Gastroesophageal sphincter (tissue), 4 donors: ENCODE measurements around the gene MED8. TPM values are rescaled to one million over a fixed set of nuclear protein-coding genes. Genes with fewer than 3 reads are reported as not detected.

Experiments
- ATAC-seq: fragments of 150-250 bp; one replicate; pipeline ENCODE4 v1.9.1; 2016; ENCODE audit warnings: mild to moderate bottlenecking, moderate library complexity
- H3K27ac ChIP-seq, 4 donors: fragments of 200-600 bp; sonication (generic) in 3 of 4; 1 replicate in 3 of 4; 2 replicates in 1 of 4; pipeline ENCODE4 v1.5.1; 2016 to 2019
- H3K27me3 ChIP-seq: fragments of 200-600 bp; sonication (generic); one replicate; pipeline ENCODE4 v1.5.1; 2019
- H3K36me3 ChIP-seq, 2 donors: fragments of 200-600 bp; sonication (generic); one replicate each; pipeline ENCODE4 v1.5.1; 2019; ENCODE audit warnings: control low read depth in 1 of 2
- H3K4me1 ChIP-seq, 3 donors: fragments of 200-600 bp; sonication (generic); 1 replicate in 2 of 3; 2 replicates in 1 of 3; pipeline ENCODE4 v1.5.1; 2016 to 2019; ENCODE audit warnings: control low read depth in 2 of 3
- H3K4me3 ChIP-seq, 2 donors: fragments of 200-600 bp; sonication (generic); one replicate each; pipeline ENCODE4 v1.5.1; 2019; ENCODE audit warnings: mild to moderate bottlenecking in 1 of 2, moderate library complexity in 1 of 2
- H3K9me3 ChIP-seq, 3 donors: fragments of 200-600 bp; sonication (generic); one replicate each; pipeline ENCODE4 v1.5.1; 2017 to 2019; ENCODE audit warnings: control low read depth in 2 of 3
- EP300 ChIP-seq: sonication (generic); formaldehyde crosslinking; IDR thresholded peaks from one replicate; pipeline ENCODE4 v1.6.1; 2017; ENCODE audit warnings: antibody characterized with exemption, mild to moderate bottlenecking
- POLR2A ChIP-seq, 2 donors: fragments of 450-650 bp; IDR thresholded peaks; one replicate each; pipeline ENCODE4 v1.6.1; 2017; ENCODE audit warnings: antibody characterized with exemption in 2 of 2, mild to moderate bottlenecking in 2 of 2, moderate library complexity in 1 of 2
- POLR2AphosphoS5 ChIP-seq: sonication (generic); formaldehyde crosslinking; IDR thresholded peaks from one replicate; pipeline ENCODE4 v1.6.1; 2017; ENCODE audit warnings: antibody characterized with exemption
- WGBS, 2 donors: methylation state at CpG; one replicate each; pipeline ENCODE4 v1.1.5; 2018; ENCODE audit warnings: low coverage in 1 of 2; 5-methylcytosine and 5-hydroxymethylcytosine counted together
- total RNA-seq, 4 donors: library from RNA; depleted of rRNA; stranded (reverse); fragments of >200 nt; gene quantifications; one replicate each; pipeline ENCODE4 v1.1.0, GENCODE V29; 2016
- TF ChIP-seq, protein P1 (sequence below), 4 experiments: fragments of 200-600 bp in 2 of 4; fragments of 450-650 bp in 2 of 4; sonication (generic) in 1 of 4; IDR thresholded peaks; one replicate each; pipeline ENCODE4 v1.5.1; 2017 to 2019; ENCODE audit warnings: antibody characterized with exemption in 4 of 4, mild to moderate bottlenecking in 2 of 4, moderate library complexity in 2 of 4

Gene MED8
- total RNA-seq, 4 donors from 2014 or later = 31.4 to 41.1 (median 33.6) TPM

- Histone ChIP-seq H3K4me3 (no peak overlapping the region), H3K4me1 (no peaks in the 10 kb centered on the region), H3K27ac (no peak overlapping the region), H3K36me3 (peaks cover 0 to 100% of the 10 kb centered on the region in 2 donors), H3K27me3 (no peaks in the 10 kb centered on the region), H3K9me3 (no peaks in the 10 kb centered on the region)
- WGBS, 2 donors = 86 to 89% methylated on average over 5 to 6 of the region's 11 CpGs
- no peak for ATAC-seq
- TF ChIP-seq EP300 (no peak), POLR2A (IDR thresholded peaks at IDR 0.05) (no peak), POLR2AphosphoS5 (no peak)
- TF ChIP-seq, protein P1, sequence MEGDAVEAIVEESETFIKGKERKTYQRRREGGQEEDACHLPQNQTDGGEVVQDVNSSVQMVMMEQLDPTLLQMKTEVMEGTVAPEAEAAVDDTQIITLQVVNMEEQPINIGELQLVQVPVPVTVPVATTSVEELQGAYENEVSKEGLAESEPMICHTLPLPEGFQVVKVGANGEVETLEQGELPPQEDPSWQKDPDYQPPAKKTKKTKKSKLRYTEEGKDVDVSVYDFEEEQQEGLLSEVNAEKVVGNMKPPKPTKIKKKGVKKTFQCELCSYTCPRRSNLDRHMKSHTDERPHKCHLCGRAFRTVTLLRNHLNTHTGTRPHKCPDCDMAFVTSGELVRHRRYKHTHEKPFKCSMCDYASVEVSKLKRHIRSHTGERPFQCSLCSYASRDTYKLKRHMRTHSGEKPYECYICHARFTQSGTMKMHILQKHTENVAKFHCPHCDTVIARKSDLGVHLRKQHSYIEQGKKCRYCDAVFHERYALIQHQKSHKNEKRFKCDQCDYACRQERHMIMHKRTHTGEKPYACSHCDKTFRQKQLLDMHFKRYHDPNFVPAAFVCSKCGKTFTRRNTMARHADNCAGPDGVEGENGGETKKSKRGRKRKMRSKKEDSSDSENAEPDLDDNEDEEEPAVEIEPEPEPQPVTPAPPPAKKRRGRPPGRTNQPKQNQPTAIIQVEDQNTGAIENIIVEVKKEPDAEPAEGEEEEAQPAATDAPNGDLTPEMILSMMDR (IDR thresholded peaks at IDR 0.05) = no peak
Measured at GRCh38 chr1:43426221-43426620, 36.6 kb upstream of the MED8 start.

- 50 to 100% methylated on average over 1 to 2 of the region's 4 CpGs for WGBS, 2 donors
- H3K36me3 ChIP-seq = peaks cover 2 to 100% of the 10 kb centered on the region in 2 donors
- TF ChIP-seq, protein P1 (IDR thresholded peaks at IDR 0.05) = no peak
- no peak for TF ChIP-seq POLR2A (IDR thresholded peaks at IDR 0.05)
- TF ChIP-seq POLR2AphosphoS5 = no peak
- TF ChIP-seq EP300 = no peak
- H3K27me3 ChIP-seq = no peaks in the 10 kb centered on the region
- H3K9me3 ChIP-seq = no peaks in the 10 kb centered on the region
- H3K4me3 ChIP-seq = no peak overlapping the region
- no peak overlapping the region for H3K27ac ChIP-seq
- no peaks in the 10 kb centered on the region for H3K4me1 ChIP-seq
- no peak for ATAC-seq
Measured at GRCh38 chr1:43425045-43425444, 35.4 kb upstream of the MED8 start.

- Histone ChIP-seq H3K4me1 (no peaks in the 10 kb centered on the region), H3K27ac (no peak overlapping the region), H3K27me3 (no peaks in the 10 kb centered on the region), H3K9me3 (no peaks in the 10 kb centered on the region), H3K4me3 (no peak overlapping the region), H3K36me3 (peaks cover 2 to 100% of the 10 kb centered on the region in 2 donors)
- peak; percentile 15 for ATAC-seq
- TF ChIP-seq POLR2AphosphoS5 (no peak), POLR2A (IDR thresholded peaks at IDR 0.05) (no peak), EP300 (no peak)
- TF ChIP-seq, protein P1 (IDR thresholded peaks at IDR 0.05) = no peak
- WGBS, 2 donors = 89 to 92% methylated on average over 16 to 18 of the region's 23 CpGs
Measured at GRCh38 chr1:43423672-43424550, 34.3 kb upstream of the MED8 start.

- TF ChIP-seq, protein P1 (IDR thresholded peaks at IDR 0.05) = no peak
- TF ChIP-seq POLR2AphosphoS5 (no peak), POLR2A (IDR thresholded peaks at IDR 0.05) (no peak), EP300 (no peak)
- Histone ChIP-seq H3K27ac (no peak overlapping the region), H3K36me3 (peaks cover 2 to 100% of the 10 kb centered on the region in 2 donors), H3K4me3 (no peak overlapping the region), H3K9me3 (no peaks in the 10 kb centered on the region), H3K4me1 (no peaks in the 10 kb centered on the region), H3K27me3 (no peaks in the 10 kb centered on the region)
- peak; percentile 8 for ATAC-seq
- 88 to 96% methylated on average over 7 to 8 of the region's 16 CpGs for WGBS, 2 donors
Measured at GRCh38 chr1:43422995-43423671, 33.5 kb upstream of the MED8 start.
